Measurements from ENCODE around the gene PTP4A2.

DNA sequence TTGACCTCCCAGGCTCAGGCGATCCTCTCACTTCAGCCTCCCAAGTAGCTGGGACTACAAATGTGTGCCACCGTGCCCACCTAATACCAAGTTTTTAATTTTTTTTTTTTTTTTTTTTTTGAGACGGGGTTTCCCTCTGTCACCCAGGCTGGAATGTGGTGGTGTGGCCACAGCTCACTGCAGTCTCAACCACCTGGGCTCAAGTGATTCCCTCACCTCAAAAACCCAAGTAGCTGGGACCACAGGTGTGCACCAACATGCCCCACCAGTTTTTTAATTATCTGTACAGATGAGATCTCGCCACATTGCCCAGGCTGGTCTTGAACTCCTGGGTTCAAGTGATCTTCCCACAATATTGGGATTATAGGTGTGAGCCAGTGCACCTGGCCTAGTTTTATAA, 22.7 kb downstream of the PTP4A2 start:
- TF ChIP-seq, protein P1, sequence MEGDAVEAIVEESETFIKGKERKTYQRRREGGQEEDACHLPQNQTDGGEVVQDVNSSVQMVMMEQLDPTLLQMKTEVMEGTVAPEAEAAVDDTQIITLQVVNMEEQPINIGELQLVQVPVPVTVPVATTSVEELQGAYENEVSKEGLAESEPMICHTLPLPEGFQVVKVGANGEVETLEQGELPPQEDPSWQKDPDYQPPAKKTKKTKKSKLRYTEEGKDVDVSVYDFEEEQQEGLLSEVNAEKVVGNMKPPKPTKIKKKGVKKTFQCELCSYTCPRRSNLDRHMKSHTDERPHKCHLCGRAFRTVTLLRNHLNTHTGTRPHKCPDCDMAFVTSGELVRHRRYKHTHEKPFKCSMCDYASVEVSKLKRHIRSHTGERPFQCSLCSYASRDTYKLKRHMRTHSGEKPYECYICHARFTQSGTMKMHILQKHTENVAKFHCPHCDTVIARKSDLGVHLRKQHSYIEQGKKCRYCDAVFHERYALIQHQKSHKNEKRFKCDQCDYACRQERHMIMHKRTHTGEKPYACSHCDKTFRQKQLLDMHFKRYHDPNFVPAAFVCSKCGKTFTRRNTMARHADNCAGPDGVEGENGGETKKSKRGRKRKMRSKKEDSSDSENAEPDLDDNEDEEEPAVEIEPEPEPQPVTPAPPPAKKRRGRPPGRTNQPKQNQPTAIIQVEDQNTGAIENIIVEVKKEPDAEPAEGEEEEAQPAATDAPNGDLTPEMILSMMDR (IDR thresholded peaks at IDR 0.05): no peak
- TF ChIP-seq POLR2A (IDR thresholded peaks at IDR 0.05): no peak

Data from breast epithelium (tissue), 3 donors.